Keratinocyte (primary cell): Measurements from ENCODE around the gene REPIN1.

Source experiments
- EZH2 ChIP-seq: IDR thresholded peaks from one replicate; pipeline ENCODE4 v1.6.1; 2012; ENCODE audit warnings: inconsistent platforms, mild to moderate bottlenecking, low read length, moderate library complexity
- TF ChIP-seq, protein P1 (sequence below), 3 experiments: IDR thresholded peaks in 1 of 3; conservative IDR thresholded peaks in 1 of 3; optimal IDR thresholded peaks in 1 of 3; 2 replicates in 2 of 3; 3 replicates in 1 of 3; pipeline versions ENCODE3 to v1.5.1; 2011; ENCODE audit warnings: low read length in 3 of 3, mild to moderate bottlenecking in 3 of 3, moderate library complexity in 2 of 3, control low read depth in 1 of 3, inconsistent platforms in 1 of 3; ENCODE audit not compliant: insufficient read depth in 2 of 3; ENCODE audit errors: extremely low read depth in 1 of 3

DNA sequence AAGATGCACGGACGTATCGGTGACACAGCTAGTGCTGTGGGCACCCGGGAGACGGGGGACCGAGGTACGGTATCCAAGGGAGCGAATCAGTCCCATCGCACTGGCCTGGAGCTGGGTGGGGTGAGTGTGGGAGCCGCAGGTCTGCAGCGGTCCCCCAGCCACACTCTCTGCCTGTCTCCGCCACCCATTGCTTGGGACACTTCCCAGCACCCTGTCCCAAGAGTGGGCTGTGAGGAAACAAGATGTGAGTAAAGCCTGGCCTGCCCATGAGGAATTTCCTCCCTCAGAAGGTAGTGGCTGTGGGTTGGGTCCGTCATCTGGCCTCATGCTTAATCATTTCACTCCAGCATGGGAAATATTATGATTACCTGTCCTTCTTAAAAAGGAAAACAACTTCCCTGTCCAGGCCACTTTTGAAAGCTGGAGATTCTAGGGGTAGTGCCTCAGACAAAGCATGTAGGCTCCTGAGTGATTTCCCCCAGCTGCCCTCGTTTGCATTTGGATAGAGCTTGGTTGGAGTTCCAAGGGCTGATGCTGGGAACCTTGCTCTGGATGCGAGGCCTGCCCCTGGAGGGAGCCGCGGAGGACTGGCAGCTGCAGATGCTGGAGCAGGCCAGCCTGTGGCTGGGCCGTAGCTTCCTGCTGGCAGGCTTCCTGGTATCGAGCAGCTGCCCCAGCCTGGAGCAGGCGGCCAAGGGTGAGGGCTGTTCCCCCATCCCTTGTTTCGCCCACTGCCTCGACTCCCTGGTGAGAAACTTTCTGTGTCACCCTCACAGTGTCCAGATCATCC is 39.1 kb upstream of the REPIN1 start:
- TF ChIP-seq, protein P1, sequence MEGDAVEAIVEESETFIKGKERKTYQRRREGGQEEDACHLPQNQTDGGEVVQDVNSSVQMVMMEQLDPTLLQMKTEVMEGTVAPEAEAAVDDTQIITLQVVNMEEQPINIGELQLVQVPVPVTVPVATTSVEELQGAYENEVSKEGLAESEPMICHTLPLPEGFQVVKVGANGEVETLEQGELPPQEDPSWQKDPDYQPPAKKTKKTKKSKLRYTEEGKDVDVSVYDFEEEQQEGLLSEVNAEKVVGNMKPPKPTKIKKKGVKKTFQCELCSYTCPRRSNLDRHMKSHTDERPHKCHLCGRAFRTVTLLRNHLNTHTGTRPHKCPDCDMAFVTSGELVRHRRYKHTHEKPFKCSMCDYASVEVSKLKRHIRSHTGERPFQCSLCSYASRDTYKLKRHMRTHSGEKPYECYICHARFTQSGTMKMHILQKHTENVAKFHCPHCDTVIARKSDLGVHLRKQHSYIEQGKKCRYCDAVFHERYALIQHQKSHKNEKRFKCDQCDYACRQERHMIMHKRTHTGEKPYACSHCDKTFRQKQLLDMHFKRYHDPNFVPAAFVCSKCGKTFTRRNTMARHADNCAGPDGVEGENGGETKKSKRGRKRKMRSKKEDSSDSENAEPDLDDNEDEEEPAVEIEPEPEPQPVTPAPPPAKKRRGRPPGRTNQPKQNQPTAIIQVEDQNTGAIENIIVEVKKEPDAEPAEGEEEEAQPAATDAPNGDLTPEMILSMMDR (optimal IDR thresholded peaks at IDR 0.05 in 1 of 3, IDR thresholded peaks at IDR 0.05 in 1 of 3, conservative IDR thresholded peaks at IDR 0.05 in 1 of 3; ENCODE audit: extremely low read depth in 1 of 3, insufficient read depth in 2 of 3, low read length in 3 of 3): no peak
- no peak for TF ChIP-seq EZH2
